IMR-90 (cell line): ENCODE measurements around the gene SLC16A1. TPM values are rescaled to one million over a fixed set of nuclear protein-coding genes. Genes with fewer than 3 reads are reported as not detected.
A peak's percentile ranks its signal among the peaks of the same experiment; 100 is the strongest.

Source experiments
- ATAC-seq: fragments of 200-7000 bp; cut with Tn5 transposase; 2 replicates; pipeline ENCODE4 v1.9.1; 2020; ENCODE audit warnings: low read depth, mild to moderate bottlenecking, moderate library complexity
- BruUV-seq: library from RNA; stranded (reverse); fragments of 400-500 nt; replicated peaks from 2 replicates; lab custom pipeline; 2021; lab: Mats Ljungman, UMichigan
- CTCF ChIA-PET: fragments of 300-600 bp; formaldehyde crosslinking; extraction: SDS; loops from one replicate; lab custom pipeline; 2021; ENCODE audit warnings: antibody characterized with exemption; lab: Yijun Ruan, JAX
- POLR2A ChIA-PET: fragments of 300-600 bp; sonication (Branson Sonifier 250); formaldehyde crosslinking; loops from one replicate; lab custom pipeline; 2022; ENCODE audit warnings: antibody characterized with exemption; ENCODE audit not compliant: unreplicated experiment; lab: Charles Lee
- DNase-seq: peaks from one replicate; pipeline ENCODE4 v3.0.0; 2013
- H2AFZ ChIP-seq: replicated peaks from 2 replicates; pipeline ENCODE3; 2013; ENCODE audit warnings: low read length, mild to moderate bottlenecking; ENCODE audit not compliant: poor library complexity
- H2AK5ac ChIP-seq: 2 replicates; pipeline ENCODE4 v1.6.1; 2013; ENCODE audit warnings: low read depth, low read length, inconsistent platforms
- H2AK9ac ChIP-seq: replicated peaks from 2 replicates; pipeline ENCODE3; 2013; ENCODE audit warnings: mild to moderate bottlenecking, low read depth, low read length, moderate library complexity; ENCODE audit not compliant: poor library complexity
- H2BK120ac ChIP-seq: 2 replicates; pipeline ENCODE4 v1.6.1; 2013; ENCODE audit warnings: low read depth, low read length, inconsistent platforms
- H2BK15ac ChIP-seq: 3 replicates; pipeline ENCODE4 v1.6.1; 2013; ENCODE audit warnings: low read depth, low read length, inconsistent platforms
- H2BK20ac ChIP-seq: 2 replicates; pipeline ENCODE4 v1.6.1; 2013; ENCODE audit warnings: low read depth, mild to moderate bottlenecking, inconsistent platforms, low read length, moderate library complexity
- H2BK5ac ChIP-seq: 2 replicates; pipeline ENCODE4 v1.6.1; 2013; ENCODE audit warnings: mild to moderate bottlenecking, low read depth, low read length, inconsistent platforms; ENCODE audit not compliant: poor library complexity, severe bottlenecking
- H3K14ac ChIP-seq: replicated peaks from 2 replicates; pipeline ENCODE4 v1.6.1; 2013; ENCODE audit warnings: low read depth, low read length, inconsistent platforms
- H3K18ac ChIP-seq: 2 replicates; pipeline ENCODE4 v1.6.1; 2013; ENCODE audit warnings: low read depth, low read length, control low read depth
- H3K23ac ChIP-seq: 2 replicates; pipeline ENCODE4 v1.6.1; 2013; ENCODE audit warnings: low read depth, low read length, inconsistent platforms
- H3K27ac ChIP-seq: 2 replicates; pipeline ENCODE4 v1.5.1; 2013; ENCODE audit warnings: mild to moderate bottlenecking, control low read depth, low read length; ENCODE audit not compliant: insufficient read depth
- H3K27me3 ChIP-seq: 2 replicates; pipeline ENCODE4 v1.6.1; 2013; ENCODE audit warnings: low read length; ENCODE audit not compliant: control insufficient read depth, insufficient read depth
- H3K36me3 ChIP-seq: 2 replicates; pipeline ENCODE4 v1.6.1; 2013; ENCODE audit warnings: low read length, mixed read lengths; ENCODE audit not compliant: control insufficient read depth, insufficient read depth
- H3K4ac ChIP-seq: 2 replicates; pipeline ENCODE4 v1.6.1; 2013; ENCODE audit warnings: low read depth, low read length, inconsistent platforms
- H3K4me1 ChIP-seq: 2 replicates; pipeline ENCODE4 v1.6.1; 2013; ENCODE audit warnings: low read length, mixed read lengths; ENCODE audit not compliant: control insufficient read depth, insufficient read depth
- H3K4me2 ChIP-seq: 2 replicates; pipeline ENCODE4 v1.6.1; 2013; ENCODE audit warnings: low read depth, mild to moderate bottlenecking, control low read depth, low read length, moderate library complexity
- H3K4me3 ChIP-seq: 2 replicates; pipeline ENCODE4 v1.5.1; 2013; ENCODE audit warnings: low read depth, mild to moderate bottlenecking, control low read depth, low read length, moderate library complexity; ENCODE audit not compliant: insufficient read depth
- H3K56ac ChIP-seq: 2 replicates; pipeline ENCODE4 v1.6.1; 2013; ENCODE audit warnings: low read length, inconsistent platforms; ENCODE audit not compliant: insufficient read depth; ENCODE audit errors: extremely low read depth
- H3K79me1 ChIP-seq, 2 experiments: 2 replicates each; pipeline ENCODE4 v1.6.1; 2013; ENCODE audit warnings: low read length in 2 of 2, inconsistent platforms in 1 of 2, low read depth in 1 of 2
- H3K9ac ChIP-seq: 2 replicates; pipeline ENCODE4 v1.6.1; 2013; ENCODE audit warnings: low read depth, low read length, control low read depth
- H3K9me1 ChIP-seq: 2 replicates; pipeline ENCODE4 v1.6.1; 2013; ENCODE audit warnings: low read length, inconsistent platforms; ENCODE audit not compliant: insufficient read depth
- H3K9me3 ChIP-seq: 2 replicates; pipeline ENCODE4 v1.6.1; 2013; ENCODE audit warnings: low read length; ENCODE audit not compliant: control insufficient read depth, insufficient read depth
- H4K20me1 ChIP-seq: 2 replicates; pipeline ENCODE4 v1.6.1; 2013; ENCODE audit warnings: low read length, inconsistent platforms; ENCODE audit not compliant: insufficient read depth
- H4K5ac ChIP-seq: 2 replicates; pipeline ENCODE4 v1.6.1; 2013; ENCODE audit warnings: mild to moderate bottlenecking, low read depth, low read length, control low read depth
- H4K8ac ChIP-seq, 2 experiments: 2 replicates each; pipeline ENCODE4 v1.6.1; 2013; ENCODE audit warnings: low read depth in 2 of 2, low read length in 2 of 2, control low read depth in 1 of 2, inconsistent platforms in 1 of 2
- H4K91ac ChIP-seq: 2 replicates; pipeline ENCODE4 v1.6.1; 2013; ENCODE audit warnings: low read depth, low read length, inconsistent platforms; ENCODE audit not compliant: insufficient read depth
- CEBPB ChIP-seq: IDR thresholded peaks from 2 replicates; pipeline ENCODE4 v1.6.1; 2012; ENCODE audit warnings: low read depth, low read length, improper control_type of control experiment
- MXI1 ChIP-seq: IDR thresholded peaks from 2 replicates; pipeline ENCODE4 v1.6.1; 2012; ENCODE audit warnings: low read depth, mild to moderate bottlenecking, low read length, moderate library complexity, borderline replicate concordance
- WGBS, 2 experiments: methylation state at CpG; one replicate each; pipeline versions ENCODE4 v1.1.5 to v1.1.7; 2013; ENCODE audit warnings: missing lambda C conversion rate in 2 of 2; ENCODE audit not compliant: insufficient read length in 1 of 2; ENCODE audit errors: extremely low coverage in 2 of 2; 5-methylcytosine and 5-hydroxymethylcytosine counted together
- dilution Hi-C: fragments of 300-500 bp; cut with HindIII; formaldehyde crosslinking; loops from one replicate; pipeline ENCODE4 v1.14.3; 2018; ENCODE audit warnings: low sequenced_read_pairs; ENCODE audit not compliant: unreplicated experiment
- in situ Hi-C: fragments of 300-500 bp; cut with MboI; formaldehyde crosslinking; loops from 3 replicates; pipeline ENCODE4 v1.14.3; 2019; ENCODE audit warnings: low sequenced_read_pairs, inconsistent platforms, mixed read lengths
- intact Hi-C: fragments of 100-400 bp; cut with micrococcal nuclease; formaldehyde crosslinking; loops from 2 replicates; pipeline ENCODE4 v1.10.0; 2022
- polyA plus RNA-seq, 3 experiments: library from polyadenylated mRNA; depleted of rRNA; stranded (reverse); fragments of >200 nt; gene quantifications; 2 replicates each; pipeline ENCODE4 v1.2.3, GENCODE V29; 2012; ENCODE audit warnings: low replicate concordance in 1 of 3
- total RNA-seq: library from RNA; depleted of rRNA; stranded (reverse); fragments of >200 nt; gene quantifications from 2 replicates; pipeline ENCODE4 v1.2.3, GENCODE V29; 2012

SLC16A1 gene
- total and polyA plus RNA-seq, 2 of the 4 experiments (the other 2 are of a cell fraction) = 32.9 to 156 TPM

DNA sequence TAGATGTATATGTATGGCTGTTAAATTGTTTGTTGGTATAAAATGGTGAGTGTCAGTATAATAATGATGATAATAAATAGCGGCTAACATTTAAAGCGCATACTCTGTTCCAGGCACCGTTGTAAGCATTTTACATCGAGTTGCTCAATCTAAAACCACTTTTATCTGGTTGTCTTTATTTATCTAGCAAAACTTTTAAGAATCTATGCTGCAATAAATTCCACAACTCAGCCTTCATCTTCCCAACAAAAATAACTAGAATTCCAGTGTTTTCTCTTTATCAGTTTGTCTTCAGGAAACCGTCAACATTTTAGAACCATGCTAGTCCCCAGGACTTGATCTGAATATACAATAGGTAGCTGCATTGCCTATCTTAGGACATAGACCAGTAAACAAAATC lies 19.3 kb upstream of the SLC16A1 start:
- Histone ChIP-seq H3K9ac (no peak overlapping the region), H3K36me3 (no peaks in the 10 kb centered on the region), H3K9me3 (no peaks in the 10 kb centered on the region), H2AK5ac (no peak overlapping the region), H3K27ac (no peak overlapping the region), H3K14ac (no peak overlapping the region), H3K4me1 (no peaks in the 10 kb centered on the region; the same call in 1 of the 2 replicates), H3K4ac (no peak overlapping the region), H3K9me1 (peaks cover 10% of the 10 kb centered on the region; the same call in 1 of the 2 replicates), H2AK9ac (no peak overlapping the region), H3K27me3 (no peaks in the 10 kb centered on the region), H3K4me2 (no peak overlapping the region), H3K56ac (no peak overlapping the region), H3K4me3 (no peak overlapping the region), H3K23ac (no peak overlapping the region), H4K8ac (no peak overlapping the region), H2BK15ac (no peak overlapping the region), H4K20me1 (no peaks in the 10 kb centered on the region), H4K91ac (no peak overlapping the region), H3K79me1 (peaks cover 4 to 7% of the 10 kb centered on the region in 2 experiments; a peak in 2 of 4 replicates), H2BK20ac (no peak overlapping the region), H2AFZ (no peak overlapping the region), H4K5ac (no peak overlapping the region), H3K18ac (no peak overlapping the region), H2BK5ac (no peak overlapping the region), H2BK120ac (no peak overlapping the region)
- ChIA-PET CTCF (no interaction called here), POLR2A (no interaction called here)
- TF ChIP-seq MXI1 = no peak
- peak; percentile 12; the same call in 1 of the 2 replicates for TF ChIP-seq CEBPB
- DNase-seq (no peak), ATAC-seq (no peak; the same call in 1 of the 2 replicates)
- BruUV-seq = no TSS peak
- in situ Hi-C loops (no loop called here), intact Hi-C loops (no loop called here), dilution Hi-C loops (no loop called here)
- WGBS, 2 experiments = no CpG with 5 or more reads among the region's 5 CpGs
